Heart right ventricle (tissue), 16 donors: ENCODE measurements around the gene NAA15. TPM values are rescaled to one million over a fixed set of nuclear protein-coding genes. Genes with fewer than 3 reads are reported as not detected.

Source experiments
- ATAC-seq, 8 donors: fragments of 200-7000 bp; cut with Tn5 transposase; one replicate each; pipeline ENCODE4 v1.9.1; 2020; ENCODE audit warnings: mild to moderate bottlenecking in 8 of 8, moderate library complexity in 8 of 8, moderate number of reproducible peaks in 1 of 8
- DNase-seq, 2 donors: peaks; one replicate each; pipeline ENCODE4 v3.0.0-alpha.2; 2020
- H3K27ac ChIP-seq, 10 donors: fragments of 200-600 bp; sonication (generic) in 2 of 10; one replicate each; pipeline versions ENCODE4 v1.5.0 to v1.8.0; 2020 to 2022; ENCODE audit warnings: mild to moderate bottlenecking in 3 of 10
- H3K27me3 ChIP-seq, 7 donors: fragments of 200-600 bp; one replicate each; pipeline ENCODE4 v1.8.0; 2021 to 2022; ENCODE audit warnings: mild to moderate bottlenecking in 2 of 7
- H3K36me3 ChIP-seq, 9 donors: fragments of 200-600 bp; sonication (generic) in 1 of 9; one replicate each; pipeline versions ENCODE4 v1.5.0 to v1.8.0; 2020 to 2022; ENCODE audit warnings: mild to moderate bottlenecking in 2 of 9
- H3K4me1 ChIP-seq, 9 donors: fragments of 200-600 bp; sonication (generic) in 1 of 9; one replicate each; pipeline versions ENCODE4 v1.5.0 to v1.8.0; 2020 to 2022; ENCODE audit warnings: mild to moderate bottlenecking in 4 of 9
- H3K4me3 ChIP-seq, 10 donors: fragments of 200-600 bp; sonication (generic) in 2 of 10; one replicate each; pipeline versions ENCODE4 v1.5.0 to v1.8.0; 2020 to 2022; ENCODE audit warnings: mild to moderate bottlenecking in 7 of 10, moderate library complexity in 2 of 10
- H3K9me3 ChIP-seq, 11 donors: fragments of 200-600 bp in 10 of 11; sonication (generic) in 2 of 11; one replicate each; pipeline versions ENCODE4 v1.5.0 to v1.8.0; 2013 to 2022; ENCODE audit warnings: mild to moderate bottlenecking in 2 of 11, control low read depth in 1 of 11, moderate library complexity in 1 of 11
- WGBS, 2 donors: extraction: QIAGEN DNeasy Blood & Tissue Kit; methylation state at CpG; one replicate each; pipeline ENCODE4 v1.1.7; 2013; ENCODE audit warnings: inconsistent platforms in 1 of 2; 5-methylcytosine and 5-hydroxymethylcytosine counted together
- intact Hi-C, 10 donors: fragments of 100-400 bp; cut with DNase I; formaldehyde crosslinking; loops; one replicate each; pipeline versions ENCODE4 v1.11.1 to v1.14.2; 2022
- polyA plus RNA-seq, 2 donors: library from polyadenylated mRNA; stranded (reverse); fragments of 200-250 nt; gene quantifications; one replicate each; pipeline ENCODE4 v1.2.3, GENCODE V29; 2013
- total RNA-seq, 10 donors: library from RNA; stranded (reverse); fragmentation: NEBNext Ultra II Directional in 3 of 10; extraction: Animal tissue kit (Norgen Biotek cat#: 25700) in 3 of 10; gene quantifications; one replicate each; pipeline versions ENCODE4 v1.2.1 to v1.2.4, GENCODE V29; 2021 to 2023
- TF ChIP-seq, protein P1 (sequence below), 9 donors: fragments of 200-600 bp; sonication (generic) in 2 of 9; IDR thresholded peaks; one replicate each; pipeline versions ENCODE4 v1.5.0 to v1.8.0; 2021 to 2022; ENCODE audit warnings: antibody characterized with exemption in 9 of 9, mild to moderate bottlenecking in 5 of 9, moderate library complexity in 1 of 9
- donor health status: Arrhythmogenic right ventricular cardiomyopathy.
- donor health status: ischemic (EF 13 %, LVEDD 7.1; RV severe dilation, severe dysfunction).
- donor health status: healthy with polysubstance abuse.
- donor health status: DM: no; HTN: yes; CAD: no.
- donor health status: DM: no; HTN: no; CAD: no.
- donor health status: ischemic (EF 25% LVEDD 6.9; RV normal size, moderate dysfunction).
- donor health status: ischemic (EF 25% LVEDD 5.7; RV mildly dilated, moderate dysfunction).
- donor health status: healthy.
- donor health status: DM: yes; HTN: yes; CAD: no.
- donor health status: Ischemic cardiomyopathy.
- donor health status: ischemic (EF 35%, LVEDD 5.7; RV mildly dilated, moderate dysfunction).
- donor health status: nonischemic (EF 11% LVEDD 7.7; RV severe dilation, severe dysfunction).
- donor health status: DM: yes; HTN: yes; CAD: no.
- donor health status: PGD.
- donor health status: ischemic (EF 29% LVEDD 5.4; RV normal size, mild dysfunction).
- donor health status: nonischemic (EF 23%, LVEDD 6.1; RV moderate dilation, normal function).

Gene NAA15
- total and polyA plus RNA-seq, 12 donors: 8.2 to 45.4 (median 33.4) TPM

DNA sequence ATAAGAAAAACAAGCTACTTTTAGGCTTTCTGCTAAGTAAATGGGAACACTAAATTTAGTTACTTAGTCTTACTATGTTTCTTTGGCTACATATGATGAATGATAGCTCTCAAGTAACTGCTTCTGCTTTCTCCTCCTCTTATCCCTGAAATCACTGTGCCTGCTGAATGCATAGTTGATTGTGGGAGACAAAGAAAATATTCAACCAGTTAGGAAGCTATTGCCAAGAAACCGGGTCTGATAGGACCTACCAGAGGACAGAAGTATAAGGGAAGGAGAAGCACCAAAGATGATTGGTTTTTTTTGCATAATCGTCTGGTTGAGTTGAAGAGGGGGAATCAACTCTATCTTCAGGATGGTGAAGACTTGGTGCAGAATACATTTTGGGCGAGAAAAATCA lies 29.0 kb downstream of the NAA15 start:
- DNase-seq (no peak), ATAC-seq (no peak)
- Histone ChIP-seq H3K9me3 (peaks cover 0 to 5% (median 0%) of the 10 kb centered on the region in 11 donors), H3K4me1 (peaks cover 0 to 7% (median 0%) of the 10 kb centered on the region in 9 donors), H3K27ac (no peak overlapping the region), H3K27me3 (no peaks in the 10 kb centered on the region), H3K36me3 (peaks cover 0 to 30% (median 3%) of the 10 kb centered on the region in 9 donors), H3K4me3 (no peak overlapping the region)
- TF ChIP-seq, protein P1, sequence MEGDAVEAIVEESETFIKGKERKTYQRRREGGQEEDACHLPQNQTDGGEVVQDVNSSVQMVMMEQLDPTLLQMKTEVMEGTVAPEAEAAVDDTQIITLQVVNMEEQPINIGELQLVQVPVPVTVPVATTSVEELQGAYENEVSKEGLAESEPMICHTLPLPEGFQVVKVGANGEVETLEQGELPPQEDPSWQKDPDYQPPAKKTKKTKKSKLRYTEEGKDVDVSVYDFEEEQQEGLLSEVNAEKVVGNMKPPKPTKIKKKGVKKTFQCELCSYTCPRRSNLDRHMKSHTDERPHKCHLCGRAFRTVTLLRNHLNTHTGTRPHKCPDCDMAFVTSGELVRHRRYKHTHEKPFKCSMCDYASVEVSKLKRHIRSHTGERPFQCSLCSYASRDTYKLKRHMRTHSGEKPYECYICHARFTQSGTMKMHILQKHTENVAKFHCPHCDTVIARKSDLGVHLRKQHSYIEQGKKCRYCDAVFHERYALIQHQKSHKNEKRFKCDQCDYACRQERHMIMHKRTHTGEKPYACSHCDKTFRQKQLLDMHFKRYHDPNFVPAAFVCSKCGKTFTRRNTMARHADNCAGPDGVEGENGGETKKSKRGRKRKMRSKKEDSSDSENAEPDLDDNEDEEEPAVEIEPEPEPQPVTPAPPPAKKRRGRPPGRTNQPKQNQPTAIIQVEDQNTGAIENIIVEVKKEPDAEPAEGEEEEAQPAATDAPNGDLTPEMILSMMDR (IDR thresholded peaks at IDR 0.05): no peak
- 80 to 82% methylated on average over 3 of the region's 3 CpGs for WGBS, 2 donors
- intact Hi-C loops: no loop called here

DNA sequence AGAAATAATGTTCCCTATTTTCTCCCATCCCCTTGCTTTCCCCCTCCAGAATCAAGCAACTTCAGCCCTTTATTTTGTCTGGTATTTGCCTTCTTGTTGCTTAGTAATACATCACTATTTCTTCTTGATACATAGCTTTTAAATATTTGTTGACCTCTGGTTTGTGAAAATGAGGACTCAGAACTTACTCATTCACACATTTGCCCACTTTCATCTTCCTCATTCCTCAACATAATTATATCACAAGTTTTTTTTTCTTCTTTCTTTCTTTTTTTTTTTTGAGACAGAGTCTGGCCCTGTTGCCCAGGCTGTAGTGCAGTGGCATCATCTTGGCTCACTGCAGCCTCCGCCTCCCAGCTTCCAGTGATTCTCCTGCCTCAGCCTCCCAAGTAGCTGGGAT lies 29.9 kb downstream of the NAA15 start:
- no peaks in the 10 kb centered on the region for H3K27me3 ChIP-seq
- no peak overlapping the region for H3K27ac ChIP-seq
- intact Hi-C loops: no loop called here
- no peak overlapping the region for H3K4me3 ChIP-seq
- WGBS, 2 donors: 95 to 100% methylated on average over 1 of the region's 1 CpG
- TF ChIP-seq, protein P1 (IDR thresholded peaks at IDR 0.05): no peak
- DNase-seq (no peak), ATAC-seq (no peak)
- peaks cover 0 to 7% (median 0%) of the 10 kb centered on the region in 9 donors for H3K4me1 ChIP-seq
- peaks cover 0 to 39% (median 3%) of the 10 kb centered on the region in 9 donors for H3K36me3 ChIP-seq
- peaks cover 0 to 5% (median 0%) of the 10 kb centered on the region in 11 donors for H3K9me3 ChIP-seq

DNA sequence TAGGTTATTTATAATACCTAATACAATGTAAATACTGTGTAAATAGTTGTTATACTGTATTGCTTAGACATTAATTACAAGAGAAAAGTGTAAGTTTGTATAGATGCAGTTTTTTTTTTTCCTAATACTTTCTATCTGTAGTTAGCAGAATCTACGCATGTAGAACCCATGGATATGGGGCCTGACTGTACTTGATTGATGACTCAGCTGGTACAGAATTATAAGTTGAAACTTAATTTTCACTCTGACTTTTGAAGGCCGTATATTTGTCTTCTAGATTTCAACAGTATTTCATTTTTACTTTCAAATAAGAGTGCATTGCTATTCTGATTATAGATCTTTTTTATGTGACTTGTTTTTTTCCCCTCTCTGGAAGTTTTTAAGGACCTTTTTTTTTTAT lies 31.7 kb downstream of the NAA15 start:
- TF ChIP-seq, protein P1 (IDR thresholded peaks at IDR 0.05): no peak

DNA sequence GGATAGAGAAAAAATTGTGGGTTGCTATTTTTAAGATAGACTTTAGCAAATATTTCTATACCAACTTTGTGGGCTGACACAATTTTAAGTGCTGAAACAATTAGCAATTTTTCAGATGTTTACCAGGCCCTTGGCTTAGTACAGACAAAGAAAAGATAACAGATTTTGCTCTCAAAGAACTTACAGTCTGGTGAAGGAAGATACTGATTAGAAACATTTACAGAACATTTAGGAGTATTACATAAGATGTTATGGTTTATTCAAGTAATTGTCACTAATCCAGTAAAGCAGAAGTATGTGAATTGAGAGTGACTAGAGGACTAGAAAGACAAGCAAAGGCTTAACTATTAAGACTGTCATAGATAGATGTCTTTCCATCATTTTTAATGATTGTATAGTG lies 36.3 kb downstream of the NAA15 start:
- no peaks in the 10 kb centered on the region for H3K27me3 ChIP-seq
- H3K9me3 ChIP-seq: no peaks in the 10 kb centered on the region
- H3K36me3 ChIP-seq: peaks cover 0 to 67% (median 0%) of the 10 kb centered on the region in 9 donors
- no peak overlapping the region for H3K4me3 ChIP-seq
- no peaks in the 10 kb centered on the region for H3K4me1 ChIP-seq
- DNase-seq (no peak), ATAC-seq (no peak)
- no peak overlapping the region for H3K27ac ChIP-seq
- intact Hi-C loops: no loop called here
- TF ChIP-seq, protein P1 (IDR thresholded peaks at IDR 0.05): no peak

More for the DNA sequence above, 31.7 kb downstream of the NAA15 start:
- Histone ChIP-seq H3K36me3 (peaks cover 0 to 42% (median 3%) of the 10 kb centered on the region in 9 donors), H3K27ac (no peak overlapping the region), H3K4me1 (peaks cover 0 to 7% (median 0%) of the 10 kb centered on the region in 9 donors), H3K9me3 (peaks cover 0 to 5% (median 0%) of the 10 kb centered on the region in 11 donors), H3K27me3 (no peaks in the 10 kb centered on the region), H3K4me3 (no peak overlapping the region)
- intact Hi-C loops: no loop called here
- ATAC-seq (no peak), DNase-seq (no peak)
- 92 to 98% methylated on average over 2 of the region's 2 CpGs for WGBS, 2 donors
